Tibial nerve (tissue), 4 donors: ENCODE measurements around the gene FBXO4. TPM values are rescaled to one million over a fixed set of nuclear protein-coding genes. Genes with fewer than 3 reads are reported as not detected.
A peak's percentile ranks its signal among the peaks of the same experiment; 100 is the strongest.

Experiments used
- DNase-seq, 2 donors: peaks; one replicate each; pipeline ENCODE4 v3.0.0-alpha.2; 2019; ENCODE audit warnings: low spot score in 2 of 2
- H3K27ac ChIP-seq, 4 donors: fragments of 200-600 bp; sonication (generic) in 3 of 4; one replicate each; pipeline ENCODE4 v1.5.1; 2017 to 2019; ENCODE audit warnings: mild to moderate bottlenecking in 1 of 4
- H3K27me3 ChIP-seq, 2 donors: fragments of 200-600 bp; sonication (generic) in 1 of 2; one replicate each; pipeline versions ENCODE4 v1.5.1 to v1.6.0; 2017 to 2019
- H3K36me3 ChIP-seq, 3 donors: fragments of 200-600 bp; sonication (generic); one replicate each; pipeline ENCODE4 v1.5.1; 2018 to 2019
- H3K4me1 ChIP-seq, 4 donors: fragments of 200-600 bp; sonication (generic) in 3 of 4; one replicate each; pipeline ENCODE4 v1.5.1; 2017 to 2019
- H3K4me3 ChIP-seq, 4 donors: fragments of 200-600 bp; sonication (generic) in 3 of 4; one replicate each; pipeline ENCODE4 v1.5.1; 2017 to 2019; ENCODE audit warnings: mild to moderate bottlenecking in 1 of 4, moderate library complexity in 1 of 4
- H3K9me3 ChIP-seq, 4 donors: fragments of 200-600 bp; sonication (generic) in 3 of 4; one replicate each; pipeline ENCODE4 v1.5.1; 2017 to 2019
- EP300 ChIP-seq, 2 donors: sonication (generic); formaldehyde crosslinking; IDR thresholded peaks; one replicate each; pipeline ENCODE4 v1.6.1; 2017; ENCODE audit warnings: antibody characterized with exemption in 2 of 2, mild to moderate bottlenecking in 1 of 2
- POLR2A ChIP-seq, 2 donors: fragments of 450-650 bp; IDR thresholded peaks; one replicate each; pipeline ENCODE4 v1.6.1; 2017; ENCODE audit warnings: antibody characterized with exemption in 2 of 2, mild to moderate bottlenecking in 2 of 2, moderate library complexity in 2 of 2
- WGBS, 2 donors: methylation state at CpG; one replicate each; pipeline ENCODE4 v1.1.5; 2018; 5-methylcytosine and 5-hydroxymethylcytosine counted together
- total RNA-seq, 4 donors: library from RNA; depleted of rRNA; stranded (reverse); fragments of >200 nt; gene quantifications; one replicate each; pipeline ENCODE4 v1.1.0, GENCODE V29; 2016
- TF ChIP-seq, protein P1 (sequence below), 5 experiments: fragments of 200-600 bp in 3 of 5; fragments of 450-650 bp in 2 of 5; sonication (generic) in 3 of 5; IDR thresholded peaks; one replicate each; pipeline ENCODE4 v1.5.1; 2016 to 2019; ENCODE audit warnings: antibody characterized with exemption in 5 of 5, mild to moderate bottlenecking in 3 of 5, moderate library complexity in 2 of 5

The FBXO4 gene, protein sequence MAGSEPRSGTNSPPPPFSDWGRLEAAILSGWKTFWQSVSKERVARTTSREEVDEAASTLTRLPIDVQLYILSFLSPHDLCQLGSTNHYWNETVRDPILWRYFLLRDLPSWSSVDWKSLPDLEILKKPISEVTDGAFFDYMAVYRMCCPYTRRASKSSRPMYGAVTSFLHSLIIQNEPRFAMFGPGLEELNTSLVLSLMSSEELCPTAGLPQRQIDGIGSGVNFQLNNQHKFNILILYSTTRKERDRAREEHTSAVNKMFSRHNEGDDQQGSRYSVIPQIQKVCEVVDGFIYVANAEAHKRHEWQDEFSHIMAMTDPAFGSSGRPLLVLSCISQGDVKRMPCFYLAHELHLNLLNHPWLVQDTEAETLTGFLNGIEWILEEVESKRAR
- 10 to 100 TPM; 17.0 to 23.5 (median 20.2) TPM for total RNA-seq

- Histone ChIP-seq H3K4me1 (peaks cover 0 to 20% (median 3%) of the 10 kb centered on the region in 4 donors), H3K36me3 (peaks cover 0 to 13% (median 0%) of the 10 kb centered on the region in 3 donors), H3K27ac (peak within 1 kb of the TSS; percentile 95 to 98 (median 96)), H3K4me3 (peak within 1 kb of the TSS; percentile 56 to 92 (median 80)), H3K27me3 (no peaks in the 10 kb centered on the region), H3K9me3 (no peaks in the 10 kb centered on the region)
- TF ChIP-seq POLR2A (IDR thresholded peaks at IDR 0.05) (peak; percentile 19 to 80), EP300 (IDR thresholded peaks at IDR 0.05) (peak; percentile 68 to 92)
- TF ChIP-seq, protein P1, sequence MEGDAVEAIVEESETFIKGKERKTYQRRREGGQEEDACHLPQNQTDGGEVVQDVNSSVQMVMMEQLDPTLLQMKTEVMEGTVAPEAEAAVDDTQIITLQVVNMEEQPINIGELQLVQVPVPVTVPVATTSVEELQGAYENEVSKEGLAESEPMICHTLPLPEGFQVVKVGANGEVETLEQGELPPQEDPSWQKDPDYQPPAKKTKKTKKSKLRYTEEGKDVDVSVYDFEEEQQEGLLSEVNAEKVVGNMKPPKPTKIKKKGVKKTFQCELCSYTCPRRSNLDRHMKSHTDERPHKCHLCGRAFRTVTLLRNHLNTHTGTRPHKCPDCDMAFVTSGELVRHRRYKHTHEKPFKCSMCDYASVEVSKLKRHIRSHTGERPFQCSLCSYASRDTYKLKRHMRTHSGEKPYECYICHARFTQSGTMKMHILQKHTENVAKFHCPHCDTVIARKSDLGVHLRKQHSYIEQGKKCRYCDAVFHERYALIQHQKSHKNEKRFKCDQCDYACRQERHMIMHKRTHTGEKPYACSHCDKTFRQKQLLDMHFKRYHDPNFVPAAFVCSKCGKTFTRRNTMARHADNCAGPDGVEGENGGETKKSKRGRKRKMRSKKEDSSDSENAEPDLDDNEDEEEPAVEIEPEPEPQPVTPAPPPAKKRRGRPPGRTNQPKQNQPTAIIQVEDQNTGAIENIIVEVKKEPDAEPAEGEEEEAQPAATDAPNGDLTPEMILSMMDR (IDR thresholded peaks at IDR 0.05) = peak; percentile 54 to 72 (median 60)
- WGBS, 2 donors = 1 to 2% methylated on average over 27 to 47 of the region's 60 CpGs
- peak; percentile 63 to 66 for DNase-seq
Observed at GRCh38 chr5:41924872-41925554, at the start of gene FBXO4. Gene FBXO4, plus strand, starts transcription at chr5:41925281. Its CDS starts 29 bp downstream, at chr5:41925310.

DNA sequence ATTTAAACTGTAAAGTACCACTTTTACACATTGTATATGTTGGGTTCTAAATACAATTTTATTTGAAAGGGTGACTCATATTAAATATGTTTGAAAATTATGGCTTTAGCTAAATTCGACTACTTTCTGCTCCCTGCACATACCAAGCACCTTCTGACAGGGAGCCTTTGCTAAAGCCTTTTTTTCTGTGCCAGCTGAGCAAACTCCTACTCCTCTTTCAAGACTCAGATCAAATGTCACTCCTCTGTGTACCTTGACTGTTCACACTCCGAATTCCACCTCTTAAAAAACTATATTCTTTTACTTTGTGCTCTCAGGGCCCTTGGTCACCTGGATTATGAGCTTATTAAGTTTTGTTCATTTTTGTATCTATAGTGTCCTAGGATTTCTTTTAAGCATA, 48.4 kb upstream of the FBXO4 start:
- no peak for TF ChIP-seq POLR2A (IDR thresholded peaks at IDR 0.05)
- TF ChIP-seq EP300 (IDR thresholded peaks at IDR 0.05) = no peak
- TF ChIP-seq, protein P1 (IDR thresholded peaks at IDR 0.05) = no peak
- WGBS, 2 donors = 72 to 76% methylated on average over 2 of the region's 2 CpGs
- Histone ChIP-seq H3K4me1 (peaks cover 0 to 8% (median 0%) of the 10 kb centered on the region in 4 donors), H3K27me3 (no peaks in the 10 kb centered on the region), H3K27ac (no peak overlapping the region), H3K36me3 (no peaks in the 10 kb centered on the region), H3K9me3 (no peaks in the 10 kb centered on the region), H3K4me3 (no peak overlapping the region)
- no peak for DNase-seq

DNA sequence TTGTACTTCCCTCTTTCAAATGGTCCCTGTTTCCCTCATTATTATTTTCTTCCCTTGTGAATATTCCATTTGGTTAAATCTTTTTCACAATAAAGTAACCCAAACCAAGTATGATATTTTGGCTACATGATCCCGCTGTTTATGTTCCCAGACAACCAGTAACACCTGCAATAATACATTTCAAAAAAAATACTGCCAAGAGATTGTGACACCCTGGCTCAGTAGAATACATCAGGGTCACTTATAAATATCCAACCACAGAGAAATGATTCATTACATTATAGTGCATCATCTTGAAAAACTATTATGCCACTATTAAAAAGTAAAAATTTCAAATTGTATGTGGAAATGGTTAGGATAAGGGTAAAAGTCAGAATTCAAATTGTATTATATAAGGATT, 47.7 kb upstream of the FBXO4 start:
- 91 to 93% methylated on average over 1 of the region's 1 CpG for WGBS, 2 donors
- TF ChIP-seq POLR2A (IDR thresholded peaks at IDR 0.05) (no peak), EP300 (IDR thresholded peaks at IDR 0.05) (no peak)
- TF ChIP-seq, protein P1 (IDR thresholded peaks at IDR 0.05) = no peak

DNA sequence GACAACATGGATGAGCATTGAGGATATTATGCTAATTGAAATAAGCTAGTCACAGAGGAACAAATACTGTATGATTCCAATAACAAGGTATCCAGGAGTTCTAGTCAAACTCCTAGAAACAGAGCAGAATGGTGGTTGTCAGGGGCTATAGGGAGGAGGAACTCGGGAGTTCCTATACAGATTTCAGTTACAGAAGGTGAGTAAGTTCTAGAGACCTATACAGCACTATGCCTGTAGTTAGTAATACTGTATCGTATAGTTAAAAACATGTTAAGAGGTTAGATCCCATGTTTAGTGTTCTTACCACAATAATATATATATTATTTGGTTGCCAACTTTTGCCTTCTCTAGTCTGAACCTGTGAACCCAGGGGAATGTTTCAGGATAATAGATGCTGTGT, 46.9 kb upstream of the FBXO4 start:
- Histone ChIP-seq H3K4me1 (no peaks in the 10 kb centered on the region), H3K4me3 (no peak overlapping the region), H3K27me3 (no peaks in the 10 kb centered on the region), H3K9me3 (no peaks in the 10 kb centered on the region), H3K36me3 (no peaks in the 10 kb centered on the region), H3K27ac (no peak overlapping the region)
- WGBS, 2 donors = 62 to 66% methylated on average over 2 of the region's 2 CpGs
- TF ChIP-seq, protein P1 (IDR thresholded peaks at IDR 0.05) = no peak
- TF ChIP-seq POLR2A (IDR thresholded peaks at IDR 0.05) = no peak
- TF ChIP-seq EP300 (IDR thresholded peaks at IDR 0.05) = no peak
- no peak for DNase-seq

More for the DNA sequence above, 47.7 kb upstream of the FBXO4 start:
- no peak for DNase-seq
- no peaks in the 10 kb centered on the region for H3K36me3 ChIP-seq
- peaks cover 0 to under 1% (median 0%) of the 10 kb centered on the region in 4 donors for H3K4me1 ChIP-seq
- no peak overlapping the region for H3K27ac ChIP-seq
- no peaks in the 10 kb centered on the region for H3K9me3 ChIP-seq
- H3K27me3 ChIP-seq = no peaks in the 10 kb centered on the region
- no peak overlapping the region for H3K4me3 ChIP-seq
